Esophagus muscularis mucosa (tissue), 3 donors: ENCODE results near the gene PCDHGA12.
"Not testable (repeated sequence)": the region's sequence is repeated elsewhere in the genome, so short reads cannot be mapped to it uniquely, and the experiment has no call there.

Experiments
- POLR2A ChIP-seq: fragments of 450-650 bp; IDR thresholded peaks from one replicate; pipeline ENCODE4 v1.6.1; 2017; ENCODE audit warnings: antibody characterized with exemption, moderate library complexity, mild to moderate bottlenecking, low read depth
- POLR2AphosphoS5 ChIP-seq, 2 donors: sonication (generic); formaldehyde crosslinking; IDR thresholded peaks; one replicate each; pipeline ENCODE4 v1.6.1; 2017; ENCODE audit warnings: antibody characterized with exemption in 2 of 2
- TF ChIP-seq, protein P1 (sequence below), 3 experiments: fragments of 200-600 bp in 2 of 3; fragments of 450-650 bp in 1 of 3; sonication (generic) in 2 of 3; IDR thresholded peaks; one replicate each; pipeline ENCODE4 v1.5.1; 2017 to 2019; ENCODE audit warnings: antibody characterized with exemption in 3 of 3, mild to moderate bottlenecking in 2 of 3, moderate library complexity in 1 of 3

DNA sequence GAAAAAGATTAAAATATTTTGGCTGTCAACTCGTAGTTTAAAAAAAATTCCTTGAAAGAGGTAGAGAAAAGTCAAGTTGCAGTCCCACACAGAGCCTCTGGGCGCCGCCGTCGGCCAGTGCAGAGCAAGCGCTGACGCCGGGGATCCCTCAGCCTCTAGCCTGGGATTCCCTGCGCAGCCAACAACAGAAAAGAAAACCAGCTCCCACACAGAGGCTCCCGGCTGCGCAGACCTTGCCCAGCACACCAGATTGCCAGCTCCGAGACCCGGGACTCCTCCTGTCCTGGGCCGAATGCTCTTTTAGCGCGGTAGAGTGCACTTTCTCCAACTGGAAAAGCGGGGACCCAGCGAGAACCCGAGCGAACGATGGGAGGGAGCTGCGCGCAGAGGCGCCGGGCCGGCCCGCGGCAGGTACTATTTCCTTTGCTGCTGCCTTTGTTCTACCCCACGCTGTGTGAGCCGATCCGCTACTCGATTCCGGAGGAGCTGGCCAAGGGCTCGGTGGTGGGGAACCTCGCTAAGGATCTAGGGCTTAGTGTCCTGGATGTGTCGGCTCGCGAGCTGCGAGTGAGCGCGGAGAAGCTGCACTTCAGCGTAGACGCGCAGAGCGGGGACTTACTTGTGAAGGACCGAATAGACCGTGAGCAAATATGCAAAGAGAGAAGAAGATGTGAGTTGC is 12.7 kb upstream of the PCDHGA12 start, which contains the start of gene PCDHGB7:
- TF ChIP-seq, protein P1, sequence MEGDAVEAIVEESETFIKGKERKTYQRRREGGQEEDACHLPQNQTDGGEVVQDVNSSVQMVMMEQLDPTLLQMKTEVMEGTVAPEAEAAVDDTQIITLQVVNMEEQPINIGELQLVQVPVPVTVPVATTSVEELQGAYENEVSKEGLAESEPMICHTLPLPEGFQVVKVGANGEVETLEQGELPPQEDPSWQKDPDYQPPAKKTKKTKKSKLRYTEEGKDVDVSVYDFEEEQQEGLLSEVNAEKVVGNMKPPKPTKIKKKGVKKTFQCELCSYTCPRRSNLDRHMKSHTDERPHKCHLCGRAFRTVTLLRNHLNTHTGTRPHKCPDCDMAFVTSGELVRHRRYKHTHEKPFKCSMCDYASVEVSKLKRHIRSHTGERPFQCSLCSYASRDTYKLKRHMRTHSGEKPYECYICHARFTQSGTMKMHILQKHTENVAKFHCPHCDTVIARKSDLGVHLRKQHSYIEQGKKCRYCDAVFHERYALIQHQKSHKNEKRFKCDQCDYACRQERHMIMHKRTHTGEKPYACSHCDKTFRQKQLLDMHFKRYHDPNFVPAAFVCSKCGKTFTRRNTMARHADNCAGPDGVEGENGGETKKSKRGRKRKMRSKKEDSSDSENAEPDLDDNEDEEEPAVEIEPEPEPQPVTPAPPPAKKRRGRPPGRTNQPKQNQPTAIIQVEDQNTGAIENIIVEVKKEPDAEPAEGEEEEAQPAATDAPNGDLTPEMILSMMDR (IDR thresholded peaks at IDR 0.05): peak; percentile 56 to 69 (median 64)
- not testable (repeated sequence) for TF ChIP-seq POLR2A
- TF ChIP-seq POLR2AphosphoS5 (IDR thresholded peaks at IDR 0.05): peak in 1 of 2 donors; percentile 13
